Suprapubic skin (tissue), 3 donors: ENCODE results near the gene ENDOD1.

Experiments used
- EP300 ChIP-seq: sonication (generic); formaldehyde crosslinking; IDR thresholded peaks from one replicate; pipeline ENCODE4 v1.6.1; 2017; ENCODE audit warnings: antibody characterized with exemption
- POLR2A ChIP-seq, 2 donors: fragments of 450-650 bp; IDR thresholded peaks; one replicate each; pipeline ENCODE4 v1.6.1; 2017; ENCODE audit warnings: antibody characterized with exemption in 2 of 2, mild to moderate bottlenecking in 2 of 2, moderate library complexity in 2 of 2
- TF ChIP-seq, protein P1 (sequence below), 2 donors: fragments of 200-600 bp in 1 of 2; fragments of 450-650 bp in 1 of 2; sonication (generic) in 1 of 2; IDR thresholded peaks; one replicate each; pipeline ENCODE4 v1.5.1; 2016 to 2019; ENCODE audit warnings: antibody characterized with exemption in 2 of 2, mild to moderate bottlenecking in 1 of 2, moderate library complexity in 1 of 2

DNA sequence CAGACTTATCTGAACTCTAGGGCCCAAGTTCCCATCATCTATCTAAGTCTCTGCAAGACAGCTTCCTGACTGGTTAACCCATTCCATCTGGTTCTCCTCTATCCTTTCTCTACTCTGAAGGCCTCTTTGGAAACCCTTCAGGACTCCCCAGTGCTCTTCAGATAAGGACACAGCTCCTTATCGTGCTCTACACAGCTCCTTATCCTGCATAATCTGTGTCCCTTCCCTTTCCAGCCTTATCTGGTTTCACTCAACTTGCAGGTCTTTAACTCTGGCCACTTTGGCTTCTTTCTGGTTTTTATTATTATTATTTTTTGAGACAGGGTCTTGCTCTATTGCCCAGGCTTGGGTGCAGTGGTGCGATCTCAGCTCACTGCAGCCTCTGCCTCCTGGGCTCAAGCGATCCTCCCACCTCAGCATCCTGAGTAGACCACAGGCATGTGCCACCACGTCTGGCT lies 10.6 kb downstream of the ENDOD1 start:
- TF ChIP-seq, protein P1, sequence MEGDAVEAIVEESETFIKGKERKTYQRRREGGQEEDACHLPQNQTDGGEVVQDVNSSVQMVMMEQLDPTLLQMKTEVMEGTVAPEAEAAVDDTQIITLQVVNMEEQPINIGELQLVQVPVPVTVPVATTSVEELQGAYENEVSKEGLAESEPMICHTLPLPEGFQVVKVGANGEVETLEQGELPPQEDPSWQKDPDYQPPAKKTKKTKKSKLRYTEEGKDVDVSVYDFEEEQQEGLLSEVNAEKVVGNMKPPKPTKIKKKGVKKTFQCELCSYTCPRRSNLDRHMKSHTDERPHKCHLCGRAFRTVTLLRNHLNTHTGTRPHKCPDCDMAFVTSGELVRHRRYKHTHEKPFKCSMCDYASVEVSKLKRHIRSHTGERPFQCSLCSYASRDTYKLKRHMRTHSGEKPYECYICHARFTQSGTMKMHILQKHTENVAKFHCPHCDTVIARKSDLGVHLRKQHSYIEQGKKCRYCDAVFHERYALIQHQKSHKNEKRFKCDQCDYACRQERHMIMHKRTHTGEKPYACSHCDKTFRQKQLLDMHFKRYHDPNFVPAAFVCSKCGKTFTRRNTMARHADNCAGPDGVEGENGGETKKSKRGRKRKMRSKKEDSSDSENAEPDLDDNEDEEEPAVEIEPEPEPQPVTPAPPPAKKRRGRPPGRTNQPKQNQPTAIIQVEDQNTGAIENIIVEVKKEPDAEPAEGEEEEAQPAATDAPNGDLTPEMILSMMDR (IDR thresholded peaks at IDR 0.05) = no peak
- TF ChIP-seq POLR2A (IDR thresholded peaks at IDR 0.05) = no peak
- no peak for TF ChIP-seq EP300
